Measurements from ENCODE around the gene DDX11. TPM values are rescaled to one million over a fixed set of nuclear protein-coding genes. Genes with fewer than 3 reads are reported as not detected.

DDX11 gene
- total and polyA plus RNA-seq, 3 experiments from 2014 or later = 17.2 to 122 (median 119) TPM

Other genes with a start within 250 kb of the DDX11 start
- gene TSPAN11, start 147.1 kb upstream of the DDX11 start, total RNA-seq = not detected
- gene TSPAN11, start 147.1 kb upstream of the DDX11 start, polyA plus RNA-seq = not detected

Data from CD8-positive, alpha-beta memory T cell (primary cell).